Measurements from ENCODE around the gene ROGDI.
A peak's percentile ranks its signal among the peaks of the same experiment; 100 is the strongest.

The ROGDI gene

DNA sequence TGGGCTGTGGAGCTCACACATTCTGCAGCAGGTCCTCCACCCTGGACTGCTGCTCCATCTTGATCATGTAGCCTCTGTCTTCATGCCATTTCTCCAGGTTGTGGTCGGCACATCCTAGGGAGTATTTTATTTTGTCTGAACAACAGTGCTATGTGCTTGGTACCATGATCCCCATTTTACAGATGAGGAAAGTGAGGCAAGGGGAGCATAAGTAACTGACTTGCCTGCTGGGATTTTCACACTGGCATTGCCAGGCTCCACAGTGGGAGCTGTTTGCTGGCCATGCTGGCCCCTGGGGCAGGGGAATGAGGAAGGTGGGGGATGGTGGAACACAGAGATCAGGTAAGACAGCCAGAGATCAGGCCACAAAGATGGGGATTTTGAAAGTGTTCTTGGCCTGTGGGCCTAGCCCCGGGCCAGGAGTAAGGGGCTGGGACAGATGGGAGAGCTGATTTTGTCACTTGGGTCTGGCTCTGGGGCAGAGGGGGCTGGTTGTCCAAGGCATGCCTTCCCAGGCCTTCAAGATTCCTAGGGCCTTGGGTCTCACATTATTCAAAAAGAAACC, 26.2 kb downstream of the ROGDI start:
- no peak for DNase-seq (ENCODE audit: low read depth, low spot score)
- H3K4me3 ChIP-seq (ENCODE audit: low read length), result no peak overlapping the region

DNA sequence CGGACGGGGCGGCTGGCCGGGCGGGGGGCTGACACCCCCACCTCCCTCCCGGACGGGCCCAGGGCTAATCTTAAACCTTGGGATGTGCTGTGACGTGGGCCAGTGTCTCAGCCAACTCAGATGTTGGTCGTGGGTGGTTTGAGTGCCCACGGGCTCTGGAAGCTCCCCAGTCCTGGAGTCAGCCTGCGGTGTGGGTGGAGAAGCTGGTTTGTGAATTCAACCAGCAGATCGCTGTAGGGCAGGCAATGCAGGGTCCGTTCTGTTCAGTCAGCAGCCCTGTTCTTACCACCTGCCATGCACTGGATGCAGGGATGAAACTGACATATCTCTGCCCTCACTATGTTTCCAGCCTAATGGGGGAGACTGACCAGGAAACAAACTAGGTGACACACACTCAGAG, 27.4 kb downstream of the ROGDI start:
- no peak overlapping the region for H3K4me3 ChIP-seq (ENCODE audit: low read length)
- DNase-seq (ENCODE audit: low read depth, low spot score), result no peak

DNA sequence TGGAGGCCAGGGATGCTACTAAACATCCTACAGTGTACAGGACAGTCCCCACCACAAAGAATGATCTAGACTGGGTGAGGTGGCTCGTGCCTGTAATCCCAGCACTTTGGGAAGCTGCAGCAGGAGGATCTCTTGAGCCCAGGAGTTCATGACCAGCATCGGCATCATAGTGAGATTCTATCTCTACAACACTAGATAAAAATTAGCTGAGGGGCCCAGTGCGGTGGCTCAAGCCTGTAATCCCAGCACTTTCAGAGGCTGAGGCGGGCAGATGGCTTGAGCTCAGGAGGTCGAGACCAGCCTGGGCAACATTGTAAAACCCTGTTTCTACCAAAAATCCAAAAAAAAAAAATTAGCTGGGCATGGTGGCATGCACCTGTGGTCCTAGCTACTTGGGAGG, 30.1 kb downstream of the ROGDI start:
- DNase-seq (ENCODE audit: low read depth, low spot score), result no peak
- H3K4me3 ChIP-seq (ENCODE audit: low read length), result no peak overlapping the region

DNA sequence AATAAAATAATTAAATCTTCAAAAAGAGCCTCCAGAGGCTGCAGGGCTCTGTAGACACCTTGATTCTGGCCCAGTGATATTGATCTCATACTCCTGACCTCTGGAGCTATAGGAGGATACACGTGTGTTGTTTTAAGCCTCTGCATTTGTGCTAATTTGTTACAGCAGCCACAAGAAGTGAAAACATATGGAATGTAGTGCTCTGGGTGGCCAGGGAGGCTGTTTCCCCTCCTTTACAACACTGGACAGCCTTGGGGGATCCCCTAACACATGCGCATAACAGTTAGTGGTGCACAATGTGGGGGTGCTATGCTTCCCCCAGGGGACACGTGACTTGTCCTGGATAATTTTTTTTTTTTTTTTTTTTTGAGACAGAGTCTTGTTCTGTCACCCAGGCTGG, 30.8 kb downstream of the ROGDI start:
- DNase-seq (ENCODE audit: low read depth, low spot score), result no peak
- no peak overlapping the region for H3K4me3 ChIP-seq (ENCODE audit: low read length)

DNA sequence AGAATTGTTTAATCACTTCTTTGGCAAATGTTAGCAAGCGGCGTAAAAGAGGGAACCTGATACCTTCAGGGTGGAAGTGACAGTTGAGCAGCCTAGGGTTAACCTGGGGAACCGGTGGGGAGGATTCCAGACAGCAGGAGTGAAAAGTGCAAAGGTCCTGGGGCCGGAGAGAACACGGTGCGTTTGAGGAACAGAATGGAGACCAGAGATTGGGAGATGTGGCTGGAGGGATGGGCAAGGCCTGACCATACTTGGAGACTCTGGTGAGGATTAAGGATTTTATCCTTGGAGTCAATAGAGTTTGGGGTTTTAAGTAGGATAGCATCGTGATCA, 33.2 kb downstream of the ROGDI start:
- DNase-seq (ENCODE audit: low read depth, low spot score), result no peak
- H3K4me3 ChIP-seq (ENCODE audit: low read length), result peak overlapping the region; percentile 81

DNA sequence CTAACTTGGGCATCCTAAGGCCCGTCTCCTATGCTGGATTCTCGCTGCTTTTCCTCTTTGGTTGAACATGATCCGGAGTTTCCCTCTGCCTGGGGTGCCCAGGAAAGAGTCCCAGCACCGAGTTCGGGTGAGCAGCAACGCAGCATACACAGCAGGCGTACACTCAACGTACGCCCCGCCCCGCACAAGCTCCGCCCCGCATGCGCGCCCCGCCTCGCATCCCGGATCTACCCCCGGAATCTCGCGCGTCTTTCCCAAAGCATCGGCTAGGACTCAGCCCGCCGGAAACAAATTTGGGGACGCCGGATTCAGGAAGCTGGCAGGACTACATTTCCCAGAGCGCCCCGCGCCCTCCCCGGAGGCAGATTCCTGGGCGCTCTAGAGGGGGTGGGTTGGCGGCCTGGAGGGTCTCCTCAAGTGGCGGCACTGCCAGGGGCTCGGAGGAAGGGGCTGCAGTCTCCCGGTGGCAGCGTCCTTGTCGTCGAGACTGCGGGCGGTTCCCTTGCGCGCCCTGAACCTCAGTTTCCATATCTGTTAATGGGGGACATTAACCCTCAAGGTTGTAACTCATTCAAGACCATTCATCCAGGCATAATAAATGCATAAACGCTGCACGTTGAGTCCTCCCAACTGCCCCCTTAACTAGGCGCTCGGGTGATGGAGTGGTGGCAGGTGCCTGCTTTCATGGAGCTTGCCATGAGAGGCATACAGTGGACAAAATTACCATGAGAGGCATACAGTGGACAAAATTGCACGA, 33.7 kb downstream of the ROGDI start:
- peak; percentile 83 for DNase-seq (ENCODE audit: low read depth, low spot score)
- H3K4me3 ChIP-seq (ENCODE audit: low read length), result peak overlapping the region; percentile 81

DNA sequence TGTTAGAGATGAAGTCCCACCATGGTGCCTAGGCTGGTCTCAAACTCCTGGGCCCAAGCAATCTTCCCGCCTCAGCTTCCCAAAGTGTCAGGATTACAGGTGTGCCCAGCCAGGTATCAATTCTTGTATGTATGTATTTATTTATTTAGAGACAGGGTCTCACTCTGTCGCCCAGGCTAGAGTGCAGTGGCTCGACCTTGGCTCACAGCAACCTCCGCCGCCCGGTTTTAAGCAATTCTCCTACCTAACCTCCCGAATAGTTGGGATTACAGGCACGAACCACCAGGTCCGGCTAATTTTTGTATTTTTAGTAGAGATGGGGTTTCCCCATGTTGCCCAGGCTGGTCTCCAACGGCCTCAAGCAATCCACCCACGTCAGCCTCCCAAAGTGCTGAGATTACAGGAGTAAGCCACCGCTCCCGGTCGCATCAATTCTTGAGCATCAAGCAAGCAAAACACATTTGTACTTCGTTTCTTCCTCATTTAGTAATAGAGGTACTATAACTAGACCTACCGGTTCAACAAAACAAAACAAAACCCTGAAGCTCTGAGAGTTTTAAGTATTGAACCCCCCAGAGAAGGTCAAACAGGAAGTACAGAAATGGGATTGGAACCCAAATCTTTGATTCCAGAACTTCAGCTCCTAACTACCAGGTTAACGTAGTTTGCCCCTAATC, 34.4 kb downstream of the ROGDI start:
- peak overlapping the region; percentile 81 for H3K4me3 ChIP-seq (ENCODE audit: low read length)
- no peak for DNase-seq (ENCODE audit: low read depth, low spot score)

DNA sequence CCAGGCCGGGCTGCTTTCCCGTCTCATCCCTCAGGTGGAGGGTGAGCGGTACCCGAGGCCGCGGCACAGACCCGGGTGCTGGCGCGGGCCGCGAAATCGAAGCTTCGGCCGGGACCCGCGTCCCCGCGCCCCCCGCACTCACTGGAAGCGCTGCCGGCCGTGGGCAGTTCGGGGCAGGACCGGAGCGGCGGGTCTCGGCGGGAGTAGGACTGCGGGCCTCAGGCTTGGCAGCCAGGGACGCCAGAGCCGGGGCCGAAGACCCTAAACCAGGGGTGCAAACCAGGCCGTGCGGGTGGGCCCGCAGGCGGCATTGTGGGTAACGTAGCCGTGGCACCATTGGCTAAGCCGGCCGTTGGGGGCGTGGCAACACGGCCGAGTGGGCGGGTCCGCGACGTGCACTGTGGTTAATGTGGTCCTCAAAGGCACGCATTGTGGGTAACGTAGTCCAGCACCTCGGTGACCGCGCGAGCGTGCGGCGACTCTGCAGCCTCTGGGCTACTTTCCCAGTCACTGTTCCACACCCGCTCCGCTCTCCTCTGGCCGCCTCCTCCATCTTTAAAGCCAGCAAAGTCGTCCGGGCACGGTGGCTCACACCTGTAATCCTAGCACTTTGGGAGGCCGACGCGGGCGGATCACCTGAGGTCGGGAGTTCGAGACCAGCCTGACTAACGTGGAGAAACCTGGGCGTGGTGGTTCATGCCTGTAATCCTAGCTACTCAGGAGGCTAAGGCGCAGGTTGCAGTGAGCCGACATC, 35.4 kb downstream of the ROGDI start, which contains the start of gene ZNF500:
ZNF500 (minus strand) TSS at position 288 of the 754 bp plus-strand sequence. CDS start 1,184 bp downstream, outside the sequence.
- peak; percentile 90 for DNase-seq (ENCODE audit: low read depth, low spot score)
- peak within 1 kb of the TSS; percentile 81 for H3K4me3 ChIP-seq (ENCODE audit: low read length)

DNA sequence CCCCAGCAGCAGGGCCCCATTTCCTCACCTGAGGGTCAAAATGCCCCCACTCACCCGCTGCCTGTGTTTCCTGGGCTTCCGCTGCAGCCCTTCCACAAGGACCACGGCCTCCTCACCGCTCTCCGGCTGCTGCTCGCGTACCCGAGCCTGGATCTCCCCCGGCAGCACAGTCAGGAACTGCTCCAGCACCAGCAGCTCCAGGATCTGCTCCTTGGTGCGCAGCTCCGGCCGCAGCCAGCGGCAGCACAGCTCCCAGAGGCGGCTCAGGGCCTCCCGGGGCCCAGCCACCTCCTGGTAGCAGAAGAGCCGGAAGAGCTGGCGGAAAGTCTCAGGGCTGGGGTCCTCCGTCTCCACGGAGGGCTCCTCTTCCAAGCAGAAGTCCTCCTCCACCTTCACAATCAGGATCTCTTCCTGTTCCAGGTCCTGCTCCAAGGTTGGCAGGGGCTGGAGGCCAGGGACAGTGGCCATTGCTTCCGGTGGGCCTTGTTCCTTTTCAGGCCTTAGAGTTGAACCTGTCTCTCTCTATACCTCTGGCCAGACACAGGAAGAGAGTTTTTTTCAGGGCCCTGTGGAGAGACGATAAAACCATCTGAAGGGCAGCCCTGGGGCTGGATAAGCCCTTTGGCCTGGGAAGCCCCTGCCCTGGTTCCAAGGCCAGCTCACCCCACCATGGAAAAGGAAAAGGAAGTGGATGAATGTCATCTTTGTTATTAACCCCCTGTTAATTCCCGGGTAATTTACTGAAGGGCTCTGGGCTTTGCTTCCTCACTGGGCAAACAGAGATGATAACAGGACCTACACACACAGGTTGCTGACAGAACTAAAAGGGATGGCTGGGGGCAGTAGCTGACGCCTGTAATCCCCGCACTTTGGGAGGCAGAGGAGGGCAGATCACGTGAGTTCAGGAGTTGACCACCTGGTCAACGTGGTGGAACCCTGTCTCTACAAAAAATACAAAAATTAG, 36.6 kb downstream of the ROGDI start:
- DNase-seq (ENCODE audit: low read depth, low spot score), result no peak
- peak overlapping the region; percentile 81 for H3K4me3 ChIP-seq (ENCODE audit: low read length)

DNA sequence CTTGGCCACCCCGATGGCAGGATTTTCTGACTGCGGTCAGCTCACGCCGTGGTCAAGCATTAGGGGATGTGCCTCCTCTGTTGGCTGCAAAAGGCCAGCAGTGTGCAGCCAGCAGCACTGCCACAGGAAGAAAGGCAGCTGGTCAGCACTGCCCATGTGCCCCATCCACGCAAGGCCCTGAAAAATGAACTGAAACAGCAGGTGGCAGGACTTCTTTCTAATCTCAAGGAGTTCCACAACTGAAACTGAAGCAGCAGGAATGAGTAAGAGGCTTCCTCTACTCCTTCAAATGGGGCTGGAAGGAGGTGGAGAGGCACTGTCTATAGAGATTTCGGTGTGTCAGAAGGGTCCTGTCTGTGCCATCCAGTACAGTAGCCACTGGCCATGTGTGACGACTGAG, 38.6 kb downstream of the ROGDI start:
- no peak for DNase-seq (ENCODE audit: low read depth, low spot score)
- no peak overlapping the region for H3K4me3 ChIP-seq (ENCODE audit: low read length)

DNA sequence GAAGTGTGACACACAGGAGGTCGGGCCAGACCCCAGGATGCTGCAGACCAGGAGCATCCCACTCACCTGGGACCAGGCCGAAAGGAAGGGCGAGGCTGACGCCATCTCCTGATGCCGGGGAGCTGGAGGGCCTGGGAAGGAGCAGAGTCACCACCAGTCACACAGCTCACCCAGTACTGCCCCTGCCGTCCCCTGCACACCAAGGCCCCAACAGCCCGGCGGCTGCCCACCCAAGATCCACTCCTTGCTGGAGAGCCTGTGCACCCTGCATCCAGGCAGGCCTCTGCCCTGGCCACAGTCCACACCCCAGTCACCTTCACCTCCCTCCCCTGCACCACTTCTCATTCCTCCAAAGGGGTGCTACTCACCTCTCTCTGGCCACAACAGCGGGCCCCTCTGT, 40.2 kb downstream of the ROGDI start:
- H3K4me3 ChIP-seq (ENCODE audit: low read length), result no peak overlapping the region
- no peak for DNase-seq (ENCODE audit: low read depth, low spot score)

DNA sequence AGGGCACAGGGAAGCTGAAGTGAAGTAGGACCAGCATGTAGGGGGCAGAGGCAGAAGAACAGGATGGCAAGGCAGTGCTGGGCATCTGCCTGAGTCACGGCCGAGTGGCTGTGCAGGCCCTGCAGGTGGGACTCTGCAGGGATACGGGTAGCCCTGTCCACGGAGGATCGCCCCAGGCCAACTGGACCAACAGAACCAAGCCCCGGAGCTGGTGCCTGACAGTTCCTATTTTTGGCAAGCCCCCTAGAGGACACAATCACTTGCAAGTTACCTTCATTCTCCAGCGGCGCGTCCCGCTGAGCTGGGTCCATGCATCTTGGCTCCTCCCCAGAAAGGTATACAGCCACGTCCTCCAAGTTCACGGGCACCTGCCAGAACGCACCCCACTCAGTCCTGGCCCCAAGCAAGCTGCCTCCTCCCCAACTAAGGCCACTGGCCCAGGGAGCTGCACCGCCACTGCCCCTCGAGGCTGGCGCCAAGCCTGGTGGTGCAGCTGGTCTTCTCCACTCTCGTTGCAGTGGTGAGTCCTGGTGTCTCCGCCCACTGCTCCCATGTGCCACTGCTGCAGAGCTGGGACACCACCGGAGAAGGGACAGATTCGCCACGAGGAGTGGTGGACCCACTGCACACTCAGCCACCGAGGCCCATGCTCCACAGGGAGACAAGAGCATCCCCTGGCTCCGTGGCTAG, 42.1 kb downstream of the ROGDI start:
- no peak overlapping the region for H3K4me3 ChIP-seq (ENCODE audit: low read length)
- DNase-seq (ENCODE audit: low read depth, low spot score), result no peak

DNA sequence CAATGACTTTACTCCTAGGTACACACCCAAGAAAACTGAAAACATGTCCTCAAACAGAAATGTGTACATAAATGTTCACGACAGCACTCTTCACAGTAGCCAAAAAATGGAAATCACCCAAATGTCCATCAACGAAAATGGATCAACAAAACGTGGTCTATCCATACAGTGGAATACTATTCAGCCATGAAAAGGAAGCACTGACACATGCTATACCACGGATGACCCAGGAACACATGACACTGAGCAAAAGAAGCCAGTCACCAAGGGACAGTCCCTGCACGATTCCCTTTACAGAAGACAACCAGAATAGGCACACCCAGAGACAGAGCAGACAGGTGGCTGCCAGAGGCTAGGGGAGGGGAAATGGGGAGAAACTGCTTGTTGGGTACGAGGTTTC, 46.7 kb downstream of the ROGDI start:
- no peak overlapping the region for H3K4me3 ChIP-seq (ENCODE audit: low read length)

DNA sequence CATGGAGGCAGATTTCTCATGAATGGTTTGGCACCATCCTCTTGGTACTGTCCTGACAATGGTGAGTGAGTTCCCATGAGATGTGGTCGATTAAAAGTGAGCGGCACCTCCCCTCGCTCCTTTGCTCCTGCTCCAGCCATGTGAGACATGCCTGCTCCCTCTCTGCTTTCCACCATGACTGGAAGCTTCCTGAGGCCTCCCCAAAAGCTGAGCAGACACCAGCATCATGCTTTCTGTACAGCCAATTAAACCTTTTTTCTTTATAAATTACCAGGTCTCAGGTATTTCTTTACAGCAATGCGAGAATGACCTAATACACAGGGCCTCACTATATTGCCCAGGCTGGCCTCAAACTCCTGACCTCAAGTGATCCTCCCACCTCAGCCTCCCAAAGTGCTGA, 47.6 kb downstream of the ROGDI start:
- no peak for DNase-seq (ENCODE audit: low read depth, low spot score)
- H3K4me3 ChIP-seq (ENCODE audit: low read length), result no peak overlapping the region

More for the DNA sequence above, 46.7 kb downstream of the ROGDI start:
- DNase-seq (ENCODE audit: low read depth, low spot score), result no peak

DNA sequence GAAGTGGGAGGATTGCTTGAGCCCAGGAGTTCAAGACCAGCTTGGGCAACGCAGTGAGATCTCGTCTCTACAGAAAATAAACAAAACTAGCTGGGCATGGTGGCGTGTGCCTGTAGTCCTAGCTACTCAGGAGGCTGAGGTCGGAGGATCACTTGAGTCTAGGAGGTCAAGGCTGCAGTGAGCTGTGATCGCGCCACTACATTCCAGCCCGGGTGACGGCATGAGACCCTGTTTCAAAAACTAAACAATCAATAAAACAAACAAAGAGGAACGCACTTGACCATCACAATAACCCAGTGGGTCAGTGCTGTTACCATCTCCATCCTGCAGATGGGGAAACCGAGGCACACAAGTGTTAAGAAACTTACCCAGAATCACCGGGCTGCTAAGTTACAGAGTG, 49.2 kb downstream of the ROGDI start:
- H3K4me3 ChIP-seq (ENCODE audit: low read length), result no peak overlapping the region
- DNase-seq (ENCODE audit: low read depth, low spot score), result no peak

DNA sequence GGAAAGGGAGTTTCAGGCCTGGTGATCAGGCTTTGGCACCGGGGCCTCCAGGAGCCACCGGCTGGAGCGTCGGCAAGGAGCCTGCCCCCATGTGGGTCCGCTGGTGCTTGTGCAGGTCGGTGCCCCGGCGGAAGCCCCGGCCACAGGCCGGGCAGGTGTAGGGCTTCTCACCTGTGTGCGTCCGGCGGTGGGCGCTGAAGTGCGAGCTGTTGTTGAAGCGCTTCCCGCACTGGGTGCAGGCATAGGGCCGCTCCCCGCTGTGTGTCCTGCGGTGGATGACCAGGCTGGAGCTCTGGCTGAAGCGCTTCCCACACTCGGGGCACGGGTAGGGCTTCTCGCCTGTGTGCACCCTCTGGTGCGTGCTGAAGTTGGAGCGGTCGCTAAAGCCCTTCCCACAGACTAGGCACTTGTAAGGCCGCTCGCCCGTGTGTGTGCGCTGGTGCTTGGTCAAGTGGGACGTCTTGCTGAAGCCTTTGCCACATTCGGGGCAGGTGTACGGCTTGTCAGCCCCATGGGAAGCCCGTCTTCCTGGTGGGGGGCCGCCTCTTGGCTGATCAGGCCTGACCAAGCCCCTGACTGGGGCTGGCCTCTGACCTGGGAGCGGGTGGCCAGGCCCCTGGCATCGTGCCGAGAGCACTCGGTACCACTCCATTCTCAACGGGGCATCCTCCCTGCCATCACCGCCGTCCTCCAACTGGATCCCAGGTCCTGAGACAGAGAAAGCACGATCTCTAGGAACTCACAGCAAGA, 49.9 kb downstream of the ROGDI start:
- H3K4me3 ChIP-seq (ENCODE audit: low read length), result no peak overlapping the region
- no peak for DNase-seq (ENCODE audit: low read depth, low spot score)

DNA sequence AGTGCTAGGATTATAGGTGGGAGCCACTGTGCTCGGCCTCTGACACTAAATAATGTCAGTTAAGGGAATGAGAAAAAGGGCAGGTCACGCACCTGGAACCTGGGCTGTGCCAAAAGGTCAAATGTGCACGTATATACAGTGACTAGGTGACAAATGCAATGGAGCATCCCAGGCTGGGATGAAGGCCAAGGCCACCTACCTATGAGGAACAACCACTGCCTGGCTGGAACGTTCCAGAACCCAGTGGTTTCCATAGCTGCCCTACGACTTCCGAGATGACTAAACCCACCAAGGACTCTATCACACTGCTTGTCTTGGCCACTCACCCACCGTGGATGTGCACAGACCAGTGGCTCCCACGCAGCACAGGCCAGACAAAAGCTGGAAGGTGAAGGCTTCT, 51.5 kb downstream of the ROGDI start:
- H3K4me3 ChIP-seq (ENCODE audit: low read length), result no peak overlapping the region
- no peak for DNase-seq (ENCODE audit: low read depth, low spot score)
